GM21526 (cell line): Measurements from ENCODE around the gene ADAMTS6.
"Not testable (repeated sequence)": the region's sequence is repeated elsewhere in the genome, so short reads cannot be mapped to it uniquely, and the experiment has no call there.

Source experiments
- ATAC-seq: cut with Tn5 transposase; IDR thresholded peaks from one replicate; pipeline ENCODE4 v1.9.1; 2021; ENCODE audit warnings: moderate library complexity; ENCODE audit not compliant: unreplicated experiment, low FRiP score

ADAMTS6 gene, protein sequence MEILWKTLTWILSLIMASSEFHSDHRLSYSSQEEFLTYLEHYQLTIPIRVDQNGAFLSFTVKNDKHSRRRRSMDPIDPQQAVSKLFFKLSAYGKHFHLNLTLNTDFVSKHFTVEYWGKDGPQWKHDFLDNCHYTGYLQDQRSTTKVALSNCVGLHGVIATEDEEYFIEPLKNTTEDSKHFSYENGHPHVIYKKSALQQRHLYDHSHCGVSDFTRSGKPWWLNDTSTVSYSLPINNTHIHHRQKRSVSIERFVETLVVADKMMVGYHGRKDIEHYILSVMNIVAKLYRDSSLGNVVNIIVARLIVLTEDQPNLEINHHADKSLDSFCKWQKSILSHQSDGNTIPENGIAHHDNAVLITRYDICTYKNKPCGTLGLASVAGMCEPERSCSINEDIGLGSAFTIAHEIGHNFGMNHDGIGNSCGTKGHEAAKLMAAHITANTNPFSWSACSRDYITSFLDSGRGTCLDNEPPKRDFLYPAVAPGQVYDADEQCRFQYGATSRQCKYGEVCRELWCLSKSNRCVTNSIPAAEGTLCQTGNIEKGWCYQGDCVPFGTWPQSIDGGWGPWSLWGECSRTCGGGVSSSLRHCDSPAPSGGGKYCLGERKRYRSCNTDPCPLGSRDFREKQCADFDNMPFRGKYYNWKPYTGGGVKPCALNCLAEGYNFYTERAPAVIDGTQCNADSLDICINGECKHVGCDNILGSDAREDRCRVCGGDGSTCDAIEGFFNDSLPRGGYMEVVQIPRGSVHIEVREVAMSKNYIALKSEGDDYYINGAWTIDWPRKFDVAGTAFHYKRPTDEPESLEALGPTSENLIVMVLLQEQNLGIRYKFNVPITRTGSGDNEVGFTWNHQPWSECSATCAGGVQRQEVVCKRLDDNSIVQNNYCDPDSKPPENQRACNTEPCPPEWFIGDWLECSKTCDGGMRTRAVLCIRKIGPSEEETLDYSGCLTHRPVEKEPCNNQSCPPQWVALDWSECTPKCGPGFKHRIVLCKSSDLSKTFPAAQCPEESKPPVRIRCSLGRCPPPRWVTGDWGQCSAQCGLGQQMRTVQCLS (N-terminal part only)

GRCh38 chr5:65481635-65482295, at the start of gene ADAMTS6:
Gene ADAMTS6 (minus strand): TSS chr5:65481920. CDS start chr5:65473673, 8,247 bp downstream.
- ATAC-seq: peak; percentile 83

DNA sequence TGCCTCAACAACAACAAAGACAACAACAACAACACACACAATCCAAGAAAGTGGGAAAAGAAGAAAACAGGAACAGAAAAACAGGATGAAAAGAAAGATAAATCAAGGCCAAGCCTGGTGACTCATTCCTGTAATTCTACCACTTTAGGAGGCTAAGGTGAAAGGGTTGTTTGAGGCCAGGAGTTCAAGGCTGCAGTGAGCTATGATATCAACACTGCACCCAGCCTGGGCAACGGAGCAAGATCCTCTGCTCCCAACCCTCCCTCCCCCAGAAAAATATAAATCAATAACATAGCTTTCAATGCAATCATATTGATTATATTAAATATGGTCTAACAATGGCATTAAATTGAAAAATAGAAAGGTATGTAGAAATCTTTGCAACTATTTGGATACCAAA, 49.2 kb upstream of the ADAMTS6 start:
- ATAC-seq: no peak

- ATAC-seq: no peak
Measured at GRCh38 chr5:65525726-65526125, 44.0 kb upstream of the ADAMTS6 start.

DNA sequence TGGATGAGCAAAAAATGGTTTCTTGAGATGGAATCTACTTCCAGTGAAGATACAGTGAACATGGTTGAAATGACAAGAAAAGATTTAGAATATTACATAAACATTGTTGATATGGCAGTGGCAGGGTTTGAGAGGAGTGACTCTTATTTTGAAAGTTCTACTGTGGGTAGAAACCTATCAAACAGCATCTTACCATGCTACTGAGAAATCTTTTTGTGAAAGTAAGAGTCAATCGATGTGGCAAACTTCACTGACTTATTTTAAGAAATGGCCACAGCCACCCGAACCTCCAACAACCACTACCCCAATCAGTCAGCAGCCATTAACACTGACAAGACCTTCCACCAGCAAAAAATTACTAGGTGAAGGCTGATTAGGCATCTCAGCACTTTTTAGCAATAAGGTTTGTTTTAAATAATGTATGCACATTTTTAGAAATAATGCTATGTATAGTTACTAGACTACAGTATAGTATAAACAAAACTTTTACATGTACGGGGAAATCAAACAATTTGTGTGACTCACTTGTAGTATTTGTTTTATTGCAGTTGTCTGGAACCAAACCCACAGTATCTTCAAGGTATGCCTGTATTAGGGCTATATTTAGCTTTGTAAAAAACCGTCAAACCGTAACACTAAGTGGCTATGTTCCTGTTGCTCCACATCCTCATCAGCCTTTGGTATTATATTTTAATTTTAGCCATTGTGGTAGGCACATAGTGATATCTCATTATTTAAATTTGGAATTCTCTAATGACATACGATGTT, 30.6 kb upstream of the ADAMTS6 start:
- no peak for ATAC-seq

GRCh38 chr5:65508978-65509377, 27.3 kb upstream of the ADAMTS6 start:
- ATAC-seq: no peak

GRCh38 chr5:65506961-65507360, 25.2 kb upstream of the ADAMTS6 start:
- ATAC-seq: no peak

DNA sequence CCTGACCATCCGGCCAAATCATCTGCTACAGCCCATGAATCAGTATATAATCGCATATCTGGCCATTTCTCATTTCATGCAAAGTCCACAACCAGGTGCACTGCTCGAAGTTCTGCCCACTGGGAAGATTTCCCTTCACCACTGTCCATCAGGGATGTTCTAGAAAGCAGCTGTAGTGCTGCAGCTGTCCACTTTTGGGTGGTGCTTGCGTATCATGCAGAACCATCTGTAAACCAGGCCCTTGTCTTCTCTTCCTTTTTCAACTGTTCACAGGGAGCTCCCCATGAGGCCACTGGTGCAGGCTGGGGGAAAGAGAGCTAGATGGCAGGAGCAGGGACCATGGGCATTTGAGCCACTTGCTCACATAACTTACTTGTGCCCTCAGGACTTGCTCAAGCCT, 7.4 kb upstream of the ADAMTS6 start:
- no peak for ATAC-seq

DNA sequence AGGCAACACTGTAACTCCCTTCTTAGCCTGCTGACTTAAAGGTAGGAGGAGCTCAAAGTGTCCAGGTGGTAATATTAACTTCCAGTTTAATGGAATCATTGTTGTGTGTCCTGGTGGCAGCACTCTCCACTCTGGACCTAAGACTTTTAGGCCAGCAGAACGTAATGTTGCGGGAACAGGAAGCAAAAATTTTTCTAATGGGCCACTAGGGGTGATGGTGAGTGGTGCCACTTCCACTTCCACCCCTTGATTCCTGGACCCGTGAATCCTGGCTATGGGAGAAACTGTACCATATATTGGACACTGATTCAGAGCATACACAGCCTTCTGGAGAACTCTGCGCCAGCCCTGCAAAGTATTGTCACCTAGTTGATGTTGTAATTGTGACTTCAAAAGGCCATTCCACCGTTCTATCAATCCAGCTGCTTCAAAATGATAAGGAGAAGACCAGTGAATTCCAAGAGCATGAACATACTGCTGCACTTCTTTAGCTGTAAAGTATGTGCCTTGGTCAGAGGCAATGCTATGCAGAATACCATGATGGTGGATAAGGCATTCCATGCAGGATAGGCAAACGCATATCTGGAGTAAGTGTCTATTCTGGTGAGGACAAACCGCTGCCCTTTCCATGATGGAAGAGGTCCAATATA, 6.4 kb upstream of the ADAMTS6 start:
- not testable (repeated sequence) for ATAC-seq

- not testable (repeated sequence) for ATAC-seq
Measured at GRCh38 chr5:65486803-65487202, 5.1 kb upstream of the ADAMTS6 start.

DNA sequence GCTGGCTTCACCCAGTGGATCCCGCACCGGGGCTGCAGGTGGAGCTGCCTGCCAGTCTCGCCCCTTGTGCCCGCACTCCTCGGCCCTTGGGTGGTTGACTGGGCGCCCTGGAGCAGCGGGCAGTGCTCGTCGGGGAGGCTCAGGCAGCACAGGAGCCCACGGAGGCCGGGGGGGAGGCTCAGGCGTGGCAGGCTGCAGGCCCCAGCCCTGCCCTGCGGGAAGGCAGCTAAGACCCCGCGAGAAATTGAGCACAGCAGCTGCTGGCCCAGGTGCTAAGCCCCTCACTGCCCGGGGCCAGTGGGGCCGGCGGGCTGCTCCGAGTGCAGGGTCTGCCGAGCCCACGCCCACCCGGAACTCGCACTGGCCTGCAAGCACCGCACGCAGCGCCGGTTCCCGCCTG, 3.7 kb upstream of the ADAMTS6 start:
- no peak for ATAC-seq

DNA sequence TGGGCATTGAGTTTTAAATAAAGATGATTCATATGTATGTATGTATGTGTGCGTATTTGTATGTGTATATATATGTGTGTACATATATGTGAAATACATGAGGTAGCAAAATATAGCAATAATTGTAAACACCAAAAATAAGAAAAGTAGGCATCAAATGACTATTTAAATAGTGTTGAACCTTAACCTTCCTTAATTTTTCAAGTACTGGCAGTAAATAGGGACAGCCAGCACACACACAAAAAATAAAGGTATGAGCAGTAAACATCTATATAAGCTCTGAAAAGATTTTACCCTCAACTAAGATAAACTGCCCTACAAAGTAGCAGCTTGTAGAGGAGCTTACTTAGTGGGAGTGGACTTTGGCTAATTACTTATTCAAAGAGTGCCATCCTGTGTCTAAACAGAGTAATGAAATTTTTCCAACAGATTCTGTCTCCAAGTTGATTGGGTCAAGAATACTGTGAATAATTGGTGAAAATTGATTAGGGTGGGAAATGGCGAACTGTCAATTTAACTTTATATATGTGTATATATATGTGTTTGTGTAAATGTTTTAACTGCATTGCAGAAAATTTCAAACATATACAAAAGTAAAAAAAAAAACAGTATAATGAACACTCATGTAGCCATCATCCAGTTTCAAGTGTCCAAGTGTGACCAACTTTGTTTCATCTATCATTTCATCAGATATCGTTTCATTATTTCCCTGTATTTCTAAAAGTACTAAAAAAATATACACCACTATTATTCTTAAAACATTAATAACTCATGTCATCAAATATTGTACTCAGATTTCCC, 2.0 kb upstream of the ADAMTS6 start:
- ATAC-seq: peak; percentile 49

DNA sequence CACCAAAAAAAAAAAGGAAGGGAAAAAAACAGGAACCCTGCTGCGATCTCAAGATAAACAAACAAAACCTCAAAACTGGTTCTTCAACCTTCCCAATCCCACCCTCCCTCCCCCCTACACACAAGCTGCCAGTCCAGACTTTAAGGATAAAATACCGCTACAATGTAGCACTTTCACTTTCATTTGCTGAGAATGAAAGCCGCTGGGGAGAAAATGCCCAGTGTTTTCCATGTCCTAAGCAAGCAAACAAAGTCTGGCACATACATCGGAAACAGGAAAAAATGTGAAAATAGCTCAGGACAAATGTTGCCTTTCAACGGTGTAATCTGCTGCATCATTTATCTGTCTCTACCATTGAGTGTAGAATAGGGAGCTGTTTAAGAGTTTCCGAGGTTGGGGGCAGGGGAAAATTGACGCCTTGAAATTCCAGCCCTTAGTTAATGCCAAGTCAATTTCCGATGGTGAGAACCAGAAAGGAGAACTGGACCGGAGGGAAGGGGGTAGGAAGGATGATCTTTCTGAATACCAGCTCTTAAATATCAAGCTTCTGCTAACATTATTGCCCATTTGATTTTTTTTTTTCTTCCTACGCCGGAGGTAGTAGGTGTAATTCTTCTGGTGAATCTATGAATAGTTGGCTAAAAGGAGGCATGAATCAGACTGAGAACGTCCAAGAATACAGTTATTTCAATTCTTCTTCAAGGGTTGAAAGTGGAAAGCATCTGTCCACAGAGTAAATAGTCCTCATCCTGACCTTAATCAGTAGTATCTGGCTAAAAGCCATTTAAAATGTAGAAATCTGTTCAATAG, 1.2 kb upstream of the ADAMTS6 start:
- no peak for ATAC-seq

GRCh38 chr5:65482296-65482735, 596 bp upstream of the ADAMTS6 start:
- no peak for ATAC-seq

- peak; percentile 32 for ATAC-seq
Measured at GRCh38 chr5:65481171-65481581, 544 bp downstream of the ADAMTS6 start.

DNA sequence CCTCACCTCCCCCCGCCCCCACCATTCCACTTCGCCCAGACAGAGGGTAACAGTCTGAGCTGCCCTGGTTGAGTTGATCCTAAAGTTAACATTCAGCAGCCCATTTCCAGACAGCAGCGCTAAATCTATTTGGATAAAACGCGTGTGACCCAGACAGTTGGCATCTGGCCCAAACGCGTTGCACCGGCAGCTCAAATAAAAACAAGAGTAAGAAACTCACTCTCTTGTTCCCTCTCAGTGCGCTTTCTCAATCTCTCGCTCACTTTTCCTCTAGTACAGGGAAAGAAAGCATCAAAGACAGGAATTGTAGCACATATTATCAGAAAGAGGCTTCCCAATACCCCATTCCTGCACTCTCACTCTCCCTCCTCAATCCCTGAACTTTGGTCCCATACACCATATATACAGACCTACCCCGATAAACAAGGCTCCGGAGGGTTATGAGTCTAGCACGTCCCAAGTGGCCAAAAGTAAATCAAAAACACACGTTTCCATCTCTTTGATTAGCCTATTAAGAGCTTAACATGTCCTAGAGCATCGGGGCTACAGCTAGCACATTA, 1.3 kb downstream of the ADAMTS6 start:
- ATAC-seq: peak; percentile 35

DNA sequence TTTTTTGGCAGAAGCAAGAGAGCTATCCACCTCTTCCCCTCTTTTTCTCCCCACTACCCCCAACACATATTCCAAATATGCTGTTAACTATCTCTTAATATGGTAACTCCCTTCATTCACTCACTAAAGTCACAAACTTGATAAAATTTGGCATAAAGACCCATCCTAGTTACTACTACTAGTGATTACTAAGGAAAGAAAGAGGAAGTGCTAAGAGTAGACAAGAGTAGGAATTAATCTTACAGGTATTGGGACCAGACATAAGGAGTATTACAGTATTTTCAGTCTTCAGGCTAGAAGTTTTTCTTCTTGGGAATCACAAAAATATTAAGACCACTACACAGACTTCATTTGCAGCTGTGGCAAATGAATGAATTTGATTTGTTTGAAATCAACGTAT, 2.2 kb downstream of the ADAMTS6 start:
- ATAC-seq: no peak

DNA sequence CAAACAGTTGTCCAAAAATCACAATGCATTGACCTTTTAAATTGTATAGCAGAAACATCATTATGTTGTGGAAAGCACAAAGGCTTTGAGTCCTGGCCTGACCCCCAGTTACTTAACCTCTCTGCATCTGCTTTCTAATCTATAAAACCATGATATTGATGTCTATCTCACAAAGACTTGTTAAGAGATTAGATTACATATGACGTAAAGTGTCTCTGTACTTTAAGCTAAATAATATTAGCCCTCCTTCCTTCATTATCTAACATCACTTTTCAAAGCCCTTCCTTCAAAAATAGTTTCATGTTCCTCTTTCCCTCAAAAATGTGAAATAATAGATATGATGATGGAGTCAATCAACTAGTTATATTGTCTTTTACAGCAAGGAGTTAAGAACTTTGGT, 3.4 kb downstream of the ADAMTS6 start:
- ATAC-seq: no peak
